ENCODE data around the gene PODXL.
A peak's percentile ranks its signal among the peaks of the same experiment; 100 is the strongest.

PODXL gene

GRCh38 chr7:131556053-131556908, at the start of gene PODXL:
TSS of gene PODXL (minus strand) at chr7:131556628. CDS start at chr7:131556359, 269 bp downstream.
- peak within 1 kb of the TSS; percentile 61 for H3K4me3 ChIP-seq (ENCODE audit: low read depth, low read length)
- no peaks in the 10 kb centered on the region for H3K36me3 ChIP-seq (replicated peaks)
- H3K27me3 ChIP-seq (replicated peaks) = no peaks in the 10 kb centered on the region
- no peak for DNase-seq
- no peak for TF ChIP-seq CTCF (IDR thresholded peaks at IDR 0.05; ENCODE audit: low read depth, low read length, missing control alignments)
- in situ Hi-C loops (cut with HindIII; ENCODE audit: low pct_ligation_motif_present, low sequenced_read_pairs) = no loop called here
- H3K27ac ChIP-seq = no peak within 1 kb of the TSS

- no peaks in the 10 kb centered on the region for H3K27me3 ChIP-seq (replicated peaks)
- in situ Hi-C loops (cut with HindIII; ENCODE audit: low pct_ligation_motif_present, low sequenced_read_pairs) = no loop called here
- H3K4me3 ChIP-seq (ENCODE audit: low read depth, low read length) = no peak overlapping the region
- no peak for DNase-seq
- no peak for TF ChIP-seq CTCF (IDR thresholded peaks at IDR 0.05; ENCODE audit: low read depth, low read length, missing control alignments)
- no peak overlapping the region for H3K27ac ChIP-seq
- H3K36me3 ChIP-seq (replicated peaks) = no peaks in the 10 kb centered on the region
Observed at GRCh38 chr7:131605280-131605878, 49.0 kb upstream of the PODXL start.

- TF ChIP-seq CTCF (IDR thresholded peaks at IDR 0.05; ENCODE audit: low read depth, low read length, missing control alignments) = no peak
- no peak overlapping the region for H3K4me3 ChIP-seq (ENCODE audit: low read depth, low read length)
- peak; percentile 40 for DNase-seq
- H3K36me3 ChIP-seq (replicated peaks) = no peaks in the 10 kb centered on the region
- no peak overlapping the region for H3K27ac ChIP-seq
- in situ Hi-C loops (cut with HindIII; ENCODE audit: low pct_ligation_motif_present, low sequenced_read_pairs) = no loop called here
- no peaks in the 10 kb centered on the region for H3K27me3 ChIP-seq (replicated peaks)
Observed at GRCh38 chr7:131604841-131605279, 48.4 kb upstream of the PODXL start.

- Histone ChIP-seq H3K27me3 (replicated peaks) (no peaks in the 10 kb centered on the region), H3K27ac (no peak overlapping the region), H3K4me3 (ENCODE audit: low read depth, low read length) (no peak overlapping the region), H3K36me3 (replicated peaks) (no peaks in the 10 kb centered on the region)
- no peak for DNase-seq
- TF ChIP-seq CTCF (IDR thresholded peaks at IDR 0.05; ENCODE audit: low read depth, low read length, missing control alignments) = no peak
- in situ Hi-C loops (cut with HindIII; ENCODE audit: low pct_ligation_motif_present, low sequenced_read_pairs) = no loop called here
Observed at GRCh38 chr7:131603932-131604331, 47.5 kb upstream of the PODXL start.

GRCh38 chr7:131602994-131603372, 46.6 kb upstream of the PODXL start:
- no peak for TF ChIP-seq CTCF (IDR thresholded peaks at IDR 0.05; ENCODE audit: low read depth, low read length, missing control alignments)
- H3K27ac ChIP-seq = no peak overlapping the region
- H3K36me3 ChIP-seq (replicated peaks) = no peaks in the 10 kb centered on the region
- DNase-seq = no peak
- in situ Hi-C loops (cut with HindIII; ENCODE audit: low pct_ligation_motif_present, low sequenced_read_pairs) = no loop called here
- H3K4me3 ChIP-seq (ENCODE audit: low read depth, low read length) = no peak overlapping the region
- no peaks in the 10 kb centered on the region for H3K27me3 ChIP-seq (replicated peaks)

Data from brain microvascular endothelial cell (primary cell).